ENCODE results near the gene CCDC78. TPM values are rescaled to one million over a fixed set of nuclear protein-coding genes. Genes with fewer than 3 reads are reported as not detected.

CCDC78 gene
- total and polyA plus RNA-seq, 2 experiments from 2014 or later: 10.5 to 12.6 TPM

DNA sequence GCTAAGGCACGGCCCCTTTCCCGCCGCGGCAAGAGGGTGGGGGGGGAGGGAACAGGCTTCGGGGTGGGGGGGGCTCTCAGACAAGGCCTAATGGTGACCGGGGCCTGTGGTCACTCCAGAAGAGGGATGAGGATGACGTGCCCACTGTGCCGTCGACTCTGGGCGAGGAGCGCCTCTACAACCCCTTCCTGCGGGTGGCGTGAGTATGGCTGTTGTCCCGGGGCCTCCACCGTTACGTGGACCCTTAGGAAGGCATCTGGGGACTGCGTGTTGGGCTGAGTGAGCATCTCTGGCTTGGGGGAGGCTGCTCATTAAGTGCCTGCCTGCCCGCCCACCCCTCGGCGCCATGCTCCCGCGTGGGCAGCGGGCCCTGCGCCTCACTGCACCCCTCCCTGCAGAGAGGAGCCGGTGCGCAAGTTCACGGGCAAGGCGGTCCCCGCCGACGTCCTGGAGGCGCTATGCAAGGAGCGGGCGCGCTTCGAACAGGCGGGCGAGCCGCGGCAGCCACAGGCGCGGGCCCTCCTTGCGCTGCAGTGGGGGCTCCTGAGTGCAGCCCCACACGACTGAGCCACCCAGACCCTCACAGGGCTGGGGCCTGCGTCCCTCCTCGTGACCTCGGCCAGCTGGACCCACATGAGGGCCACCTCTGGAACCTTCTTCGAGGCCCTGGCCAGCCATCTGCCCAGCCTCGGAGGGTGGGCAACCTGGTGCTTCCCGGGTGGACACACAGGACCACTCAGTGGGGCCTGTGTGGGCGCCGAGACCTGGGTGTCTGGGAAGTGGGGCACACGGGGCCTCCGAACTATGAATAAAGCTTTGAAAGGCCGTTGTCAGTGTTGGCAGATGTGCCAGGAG, 2.9 kb upstream of the CCDC78 start:
- TF ChIP-seq REST (IDR thresholded peaks at IDR 0.05; ENCODE audit: unreplicated experiment) (no peak), POLR2AphosphoS5 (IDR thresholded peaks at IDR 0.05; ENCODE audit: low read depth) (no peak), ZNF331 (CRISPR knock-in tag; IDR thresholded peaks at IDR 0.05; ENCODE audit: low read depth) (no peak), JUNB (IDR thresholded peaks at IDR 0.05; ENCODE audit: unreplicated experiment) (no peak)
- TF ChIP-seq, protein P1, sequence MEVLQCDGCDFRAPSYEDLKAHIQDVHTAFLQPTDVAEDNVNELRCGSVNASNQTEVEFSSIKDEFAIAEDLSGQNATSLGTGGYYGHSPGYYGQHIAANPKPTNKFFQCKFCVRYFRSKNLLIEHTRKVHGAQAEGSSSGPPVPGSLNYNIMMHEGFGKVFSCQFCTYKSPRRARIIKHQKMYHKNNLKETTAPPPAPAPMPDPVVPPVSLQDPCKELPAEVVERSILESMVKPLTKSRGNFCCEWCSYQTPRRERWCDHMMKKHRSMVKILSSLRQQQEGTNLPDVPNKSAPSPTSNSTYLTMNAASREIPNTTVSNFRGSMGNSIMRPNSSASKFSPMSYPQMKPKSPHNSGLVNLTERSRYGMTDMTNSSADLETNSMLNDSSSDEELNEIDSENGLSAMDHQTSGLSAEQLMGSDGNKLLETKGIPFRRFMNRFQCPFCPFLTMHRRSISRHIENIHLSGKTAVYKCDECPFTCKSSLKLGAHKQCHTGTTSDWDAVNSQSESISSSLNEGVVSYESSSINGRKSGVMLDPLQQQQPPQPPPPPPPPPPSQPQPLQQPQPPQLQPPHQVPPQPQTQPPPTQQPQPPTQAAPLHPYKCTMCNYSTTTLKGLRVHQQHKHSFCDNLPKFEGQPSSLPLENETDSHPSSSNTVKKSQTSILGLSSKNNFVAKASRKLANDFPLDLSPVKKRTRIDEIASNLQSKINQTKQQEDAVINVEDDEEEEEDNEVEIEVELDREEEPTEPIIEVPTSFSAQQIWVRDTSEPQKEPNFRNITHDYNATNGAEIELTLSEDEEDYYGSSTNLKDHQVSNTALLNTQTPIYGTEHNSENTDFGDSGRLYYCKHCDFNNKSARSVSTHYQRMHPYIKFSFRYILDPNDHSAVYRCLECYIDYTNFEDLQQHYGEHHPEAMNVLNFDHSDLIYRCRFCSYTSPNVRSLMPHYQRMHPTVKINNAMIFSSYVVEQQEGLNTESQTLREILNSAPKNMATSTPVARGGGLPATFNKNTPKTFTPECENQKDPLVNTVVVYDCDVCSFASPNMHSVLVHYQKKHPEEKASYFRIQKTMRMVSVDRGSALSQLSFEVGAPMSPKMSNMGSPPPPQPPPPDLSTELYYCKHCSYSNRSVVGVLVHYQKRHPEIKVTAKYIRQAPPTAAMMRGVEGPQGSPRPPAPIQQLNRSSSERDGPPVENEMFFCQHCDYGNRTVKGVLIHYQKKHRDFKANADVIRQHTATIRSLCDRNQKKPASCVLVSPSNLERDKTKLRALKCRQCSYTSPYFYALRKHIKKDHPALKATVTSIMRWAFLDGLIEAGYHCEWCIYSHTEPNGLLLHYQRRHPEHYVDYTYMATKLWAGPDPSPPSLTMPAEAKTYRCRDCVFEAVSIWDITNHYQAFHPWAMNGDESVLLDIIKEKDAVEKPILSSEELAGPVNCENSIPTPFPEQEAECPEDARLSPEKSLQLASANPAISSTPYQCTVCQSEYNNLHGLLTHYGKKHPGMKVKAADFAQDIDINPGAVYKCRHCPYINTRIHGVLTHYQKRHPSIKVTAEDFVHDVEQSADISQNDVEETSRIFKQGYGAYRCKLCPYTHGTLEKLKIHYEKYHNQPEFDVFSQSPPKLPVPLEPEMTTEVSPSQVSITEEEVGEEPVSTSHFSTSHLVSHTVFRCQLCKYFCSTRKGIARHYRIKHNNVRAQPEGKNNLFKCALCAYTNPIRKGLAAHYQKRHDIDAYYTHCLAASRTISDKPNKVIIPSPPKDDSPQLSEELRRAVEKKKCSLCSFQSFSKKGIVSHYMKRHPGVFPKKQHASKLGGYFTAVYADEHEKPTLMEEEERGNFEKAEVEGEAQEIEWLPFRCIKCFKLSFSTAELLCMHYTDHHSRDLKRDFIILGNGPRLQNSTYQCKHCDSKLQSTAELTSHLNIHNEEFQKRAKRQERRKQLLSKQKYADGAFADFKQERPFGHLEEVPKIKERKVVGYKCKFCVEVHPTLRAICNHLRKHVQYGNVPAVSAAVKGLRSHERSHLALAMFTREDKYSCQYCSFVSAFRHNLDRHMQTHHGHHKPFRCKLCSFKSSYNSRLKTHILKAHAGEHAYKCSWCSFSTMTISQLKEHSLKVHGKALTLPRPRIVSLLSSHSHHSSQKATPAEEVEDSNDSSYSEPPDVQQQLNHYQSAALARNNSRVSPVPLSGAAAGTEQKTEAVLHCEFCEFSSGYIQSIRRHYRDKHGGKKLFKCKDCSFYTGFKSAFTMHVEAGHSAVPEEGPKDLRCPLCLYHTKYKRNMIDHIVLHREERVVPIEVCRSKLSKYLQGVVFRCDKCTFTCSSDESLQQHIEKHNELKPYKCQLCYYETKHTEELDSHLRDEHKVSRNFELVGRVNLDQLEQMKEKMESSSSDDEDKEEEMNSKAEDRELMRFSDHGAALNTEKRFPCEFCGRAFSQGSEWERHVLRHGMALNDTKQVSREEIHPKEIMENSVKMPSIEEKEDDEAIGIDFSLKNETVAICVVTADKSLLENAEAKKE (CRISPR knock-in tag; IDR thresholded peaks at IDR 0.05): no peak
- Histone ChIP-seq H3K4me1 (ENCODE audit: insufficient read depth) (no peaks in the 10 kb centered on the region), H4K20me1 (replicated peaks; ENCODE audit: insufficient read depth) (no peaks in the 10 kb centered on the region), H2AFZ (no peak overlapping the region), H3K27ac (ENCODE audit: low read depth) (no peak overlapping the region), H3K36me3 (ENCODE audit: insufficient read depth) (no peaks in the 10 kb centered on the region), H3K4me2 (peak overlapping the region; percentile 85), H3F3A (replicated peaks; ENCODE audit: low read depth) (peaks cover 15% of the 10 kb centered on the region), H3K79me2 (replicated peaks; ENCODE audit: insufficient read depth) (no peaks in the 10 kb centered on the region), H3K27me3 (ENCODE audit: insufficient read depth) (peaks cover 14% of the 10 kb centered on the region; the same call in 1 of the 2 replicates), H3K9me2 (ENCODE audit: insufficient read depth) (no peaks in the 10 kb centered on the region), H3K4me3 (peak overlapping the region; percentile 71)
- Mint-ChIP-seq H3K4me3 (peak overlapping the region; percentile 69; the same call in 2 of the 3 replicates), H3K36me3 (ENCODE audit: low read depth) (peaks cover 11% of the 10 kb centered on the region; the same call in 2 of the 3 replicates), H3K27ac (no peak overlapping the region), H3K9me3 (no peaks in the 10 kb centered on the region), H3K4me1 (no peaks in the 10 kb centered on the region), H3K27me3 (ENCODE audit: insufficient read depth, low read depth, poor library complexity) (peaks cover 18% of the 10 kb centered on the region)
- peak; percentile 52 for DNase-seq (ENCODE audit: low spot score)
- ATAC-seq: peak; percentile 7

Data from GM23338 (cell line).